HT1080 (cell line): Measurements from ENCODE around the gene ARHGAP30. TPM values are rescaled to one million over a fixed set of nuclear protein-coding genes. Genes with fewer than 3 reads are reported as not detected.
"Not testable (repeated sequence)": the region's sequence is repeated elsewhere in the genome, so short reads cannot be mapped to it uniquely, and the experiment has no call there.

Experiments
- DNase-seq: peaks from one replicate; pipeline ENCODE4 v3.0.0-alpha.2; 2015; ENCODE audit warnings: low read depth
- polyA plus RNA-seq, 2 experiments: library from polyadenylated mRNA; depleted of rRNA; stranded (reverse); fragments of >200 nt; gene quantifications; 2 replicates each; pipeline ENCODE4 v1.2.3, GENCODE V29; 2015
- total RNA-seq: library from RNA; depleted of rRNA; stranded (reverse); fragments of >200 nt; shearing (Covaris generic); gene quantifications from 2 replicates; pipeline ENCODE4 v1.2.3, GENCODE V29; 2014; rRNA removed

Gene ARHGAP30
- total RNA-seq, result 4.0 and 6.0 TPM in 2 replicates
- polyA plus RNA-seq (2015; cell fraction: cytosol; rRNA removed), result 15.2 and 16.8 TPM in 2 replicates
- 21.8 and 22.6 TPM in 2 replicates for polyA plus RNA-seq (2015; cell fraction: nucleus; rRNA removed)

- peak; percentile 64 for DNase-seq
Observed at GRCh38 chr1:161069731-161070270, at the start of gene ARHGAP30. Gene ARHGAP30 (minus strand): TSS chr1:161069891. CDS start chr1:161069624, 267 bp downstream.

- peak; percentile 84 for DNase-seq
Observed at GRCh38 chr1:161117759-161118581, 48.3 kb upstream of the ARHGAP30 start, which contains the start of the genes NIT1 and PFDN2. Gene NIT1 (plus strand): TSS chr1:161118105. CDS start chr1:161118177, 72 bp downstream. Gene PFDN2 (minus strand): TSS chr1:161118037. CDS start chr1:161118026, 11 bp downstream.

- not testable (repeated sequence) for DNase-seq
Observed at GRCh38 chr1:161115961-161116360, 46.3 kb upstream of the ARHGAP30 start.

- peak; percentile 96 for DNase-seq
Observed at GRCh38 chr1:161115132-161115711, 45.5 kb upstream of the ARHGAP30 start.

- no peak for DNase-seq
Observed at GRCh38 chr1:161114556-161114955, 44.9 kb upstream of the ARHGAP30 start.

- no peak for DNase-seq
Observed at GRCh38 chr1:161113915-161114314, 44.2 kb upstream of the ARHGAP30 start.

- no peak for DNase-seq
Observed at GRCh38 chr1:161111527-161111926, 41.8 kb upstream of the ARHGAP30 start.

GRCh38 chr1:161111117-161111516 lies 41.4 kb upstream of the ARHGAP30 start:
- no peak for DNase-seq

GRCh38 chr1:161106431-161106830 lies 36.7 kb upstream of the ARHGAP30 start:
- no peak for DNase-seq

GRCh38 chr1:161100556-161100955 lies 30.9 kb upstream of the ARHGAP30 start:
- DNase-seq, result no peak

GRCh38 chr1:161099090-161099802 lies 29.6 kb upstream of the ARHGAP30 start:
- no peak for DNase-seq

GRCh38 chr1:161098210-161099068 lies 28.7 kb upstream of the ARHGAP30 start, which contains the start of gene KLHDC9:
Gene KLHDC9 (plus strand): TSS chr1:161098361. CDS start chr1:161098536, 175 bp downstream.
- DNase-seq, result peak; percentile 85

GRCh38 chr1:161096530-161096929 lies 26.8 kb upstream of the ARHGAP30 start:
- DNase-seq, result no peak

- DNase-seq, result no peak
Observed at GRCh38 chr1:161096015-161096414, 26.3 kb upstream of the ARHGAP30 start.

GRCh38 chr1:161095230-161095629 lies 25.5 kb upstream of the ARHGAP30 start:
- no peak for DNase-seq

GRCh38 chr1:161094481-161094880 lies 24.8 kb upstream of the ARHGAP30 start:
- DNase-seq, result no peak

GRCh38 chr1:161092621-161093028 lies 22.9 kb upstream of the ARHGAP30 start:
- DNase-seq, result peak; percentile 77

- no peak for DNase-seq
Observed at GRCh38 chr1:161091796-161092507, 22.3 kb upstream of the ARHGAP30 start.

GRCh38 chr1:161091093-161091492 lies 21.4 kb upstream of the ARHGAP30 start:
- DNase-seq, result no peak

- no peak for DNase-seq
Observed at GRCh38 chr1:161090617-161091016, 20.9 kb upstream of the ARHGAP30 start.
